ENCODE data around the gene FBXL20. TPM values are rescaled to one million over a fixed set of nuclear protein-coding genes. Genes with fewer than 3 reads are reported as not detected.

FBXL20 gene
- total and polyA plus RNA-seq, 2 of the 8 experiments (the other 6 are each of a cell fraction or from before 2014, with no cell fraction given): 5.5 to 11.0 TPM

GRCh38 chr17:39251997-39252396 is 149.4 kb downstream of the FBXL20 start:
- H2BK20ac ChIP-seq (ENCODE audit: low read length): no peak overlapping the region
- no peak overlapping the region for H2AK5ac ChIP-seq (ENCODE audit: low read depth, low read length)
- H3K18ac ChIP-seq (ENCODE audit: extremely low read depth, low read length): no peak overlapping the region
- H4K20me1 ChIP-seq (replicated peaks in 1 of 2; ENCODE audit: control insufficient read depth in 1 of 2, insufficient read depth in 2 of 2, low read length in 2 of 2): no peaks in the 10 kb centered on the region
- H3K56ac ChIP-seq (replicated peaks; ENCODE audit: insufficient read length, low read depth, low read length): no peak overlapping the region
- no peaks in the 10 kb centered on the region for H3K9me3 ChIP-seq (ENCODE audit: insufficient read depth in 2 of 2, low read depth in 1 of 2, low read length in 1 of 2)
- no peak overlapping the region for H3K4me2 ChIP-seq (ENCODE audit: insufficient read depth in 1 of 2, low read depth in 2 of 2, low read length in 2 of 2)
- no peak overlapping the region for H4K91ac ChIP-seq (replicated peaks; ENCODE audit: insufficient read length, low read length)
- no peak overlapping the region for H2BK12ac ChIP-seq (ENCODE audit: low read depth, low read length)
- H4K5ac ChIP-seq (ENCODE audit: insufficient read length, low read depth, low read length): no peak overlapping the region
- DNase-seq (ENCODE audit: low read depth in 1 of 2, low spot score in 2 of 2) (no peak), FAIRE-seq (no peak)
- H2AFZ ChIP-seq (ENCODE audit: low read length): no peak overlapping the region
- H3K23me2 ChIP-seq (ENCODE audit: low read depth, low read length): no peaks in the 10 kb centered on the region; the same call in 1 of the 2 replicates
- no peaks in the 10 kb centered on the region for H3K79me1 ChIP-seq (ENCODE audit: low read depth, low read length)
- no peak overlapping the region for H3K14ac ChIP-seq (ENCODE audit: insufficient read length)
- H3K4ac ChIP-seq (replicated peaks; ENCODE audit: insufficient read length, low read depth, low read length): no peak overlapping the region
- ChIA-PET CTCF (ENCODE audit: partially characterized antibody) (interaction anchor here (1.0 to 22.6 kb wide), 4 partner anchors 9 to 46 kb away, joined by 3 to 464 read pairs (median 8); no protein-coding TSS in a partner anchor), POLR2A (ENCODE audit: partially characterized antibody) (no interaction called here)
- WGBS, 2 experiments (ENCODE audit: extremely low coverage in 1 of 2, insufficient coverage in 1 of 2, insufficient read length in 1 of 2, insufficient replicate concordance in 2 of 2, low coverage in 1 of 2, low lambda C conversion rate in 2 of 2, missing lambda C conversion rate in 1 of 2): 88% methylated on average over 1 of the region's 1 CpG; no CpG with 5 or more reads in 1 of the 2 experiments
- H4K8ac ChIP-seq (ENCODE audit: extremely low read depth, insufficient read depth, low read length): no peak overlapping the region
- H2BK15ac ChIP-seq (ENCODE audit: low read length): no peak overlapping the region
- H3K4me3 ChIP-seq (ENCODE audit: extremely low read depth in 1 of 4, insufficient read depth in 2 of 4, low read depth in 3 of 4, low read length in 4 of 4): no peak overlapping the region
- no peak overlapping the region for H2BK5ac ChIP-seq (ENCODE audit: low read depth, low read length)
- 0 out of 7 replicates have a peak, but pooled peaks cover 0 to 3% (median 0%) of the 10 kb centered on the region in 4 experiments for H3K4me1 ChIP-seq (replicated peaks in 1 of 4; ENCODE audit: control insufficient read depth in 3 of 4, insufficient read depth in 4 of 4, low read length in 3 of 4)
- H3K27ac ChIP-seq (ENCODE audit: low read depth, low read length): no peak overlapping the region
- no peak overlapping the region for H3K23ac ChIP-seq (ENCODE audit: insufficient read length)
- no peaks in the 10 kb centered on the region for H3K27me3 ChIP-seq (replicated peaks in 1 of 4; ENCODE audit: control insufficient read depth in 3 of 4, extremely low read depth in 1 of 4, insufficient read depth in 3 of 4, low read length in 3 of 4)
- H2BK120ac ChIP-seq (replicated peaks; ENCODE audit: low read depth, low read length): no peak overlapping the region
- peaks cover 0 to 4% (median 0%) of the 10 kb centered on the region in 4 experiments; a peak in 1 of 8 replicates for H3K36me3 ChIP-seq (ENCODE audit: control insufficient read depth in 2 of 4, insufficient read depth in 4 of 4, low read length in 3 of 4)
- H3K9ac ChIP-seq (replicated peaks in 1 of 4; ENCODE audit: extremely low read depth in 1 of 4, low read depth in 3 of 4, low read length in 3 of 4): no peak overlapping the region
- H3K79me2 ChIP-seq (ENCODE audit: control insufficient read depth in 1 of 2, insufficient read depth in 2 of 2, low read length in 2 of 2): no peaks in the 10 kb centered on the region
- TF ChIP-seq SIN3A (conservative IDR thresholded peaks at IDR 0.05 in 1 of 2, IDR thresholded peaks at IDR 0.05 in 1 of 2; ENCODE audit: low read depth in 1 of 2, low read length in 2 of 2): no peak
- no peak for TF ChIP-seq CBX5 (IDR thresholded peaks at IDR 0.05; ENCODE audit: low read depth, low read length)
- no peak for TF ChIP-seq GABPA (IDR thresholded peaks at IDR 0.05; ENCODE audit: borderline replicate concordance, insufficient read depth, low read length)
- TF ChIP-seq RXRA (IDR thresholded peaks at IDR 0.05; ENCODE audit: insufficient read depth, low read depth, low read length): no peak
- TF ChIP-seq JUN (IDR thresholded peaks at IDR 0.05; ENCODE audit: low read depth, low read length): no peak
- TF ChIP-seq CBX8 (IDR thresholded peaks at IDR 0.05; ENCODE audit: borderline replicate concordance, low read depth, low read length): no peak
- TF ChIP-seq HDAC6 (IDR thresholded peaks at IDR 0.05; ENCODE audit: low read depth, low read length): no peak
- TF ChIP-seq RBBP5 (IDR thresholded peaks at IDR 0.05; ENCODE audit: borderline replicate concordance, low read depth, low read length): no peak
- TF ChIP-seq CHD2 (IDR thresholded peaks at IDR 0.05; ENCODE audit: low read length): no peak
- no peak for TF ChIP-seq ZNF274 (IDR thresholded peaks at IDR 0.05; ENCODE audit: borderline replicate concordance, extremely low read depth, low read length)
- TF ChIP-seq MAX (IDR thresholded peaks at IDR 0.05): no peak
- no peak for TF ChIP-seq SIRT6 (IDR thresholded peaks at IDR 0.05; ENCODE audit: low read length)
- TF ChIP-seq GTF2F1 (IDR thresholded peaks at IDR 0.05; ENCODE audit: borderline replicate concordance, low read depth, low read length): no peak
- TF ChIP-seq TAF7 (optimal IDR thresholded peaks at IDR 0.05; ENCODE audit: borderline replicate concordance, low read depth, low read length): no peak
- no peak for TF ChIP-seq POLR2A (IDR thresholded peaks at IDR 0.05; ENCODE audit: control extremely low read depth in 1 of 2, low read depth in 2 of 2, low read length in 2 of 2)

Data from H1 (cell line).